ENCODE results near the gene LGALS4.

LGALS4 gene

DNA sequence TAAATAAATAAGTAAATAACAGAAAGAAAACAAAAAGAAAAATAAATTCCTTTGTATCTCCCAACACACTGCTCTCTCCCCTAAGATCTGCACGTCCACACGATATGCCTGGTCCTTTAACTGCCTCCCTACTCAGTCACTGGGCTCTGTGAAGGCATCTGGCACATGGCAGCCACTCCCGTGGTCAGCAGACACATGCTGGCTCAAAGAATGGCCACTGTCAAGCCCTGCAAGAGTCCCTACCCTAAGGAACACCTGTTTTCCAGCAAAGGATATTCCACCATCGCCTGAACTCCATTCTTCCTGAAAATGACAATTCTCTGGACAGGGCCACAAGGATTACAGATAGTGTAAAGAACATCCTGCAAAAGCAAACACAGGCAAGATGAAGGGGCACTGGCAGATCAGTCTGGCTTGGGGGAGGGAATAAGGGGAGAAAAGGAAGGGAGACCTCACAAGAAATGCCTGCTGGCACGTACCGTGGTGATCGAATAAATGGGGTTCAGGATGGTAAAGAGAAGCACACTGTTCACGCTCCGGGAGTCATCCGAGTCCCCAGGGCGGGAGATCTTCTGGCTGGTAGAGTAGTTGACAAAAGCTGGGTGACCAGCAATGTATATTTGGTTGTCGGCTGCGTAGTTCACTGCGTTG, 32.8 kb upstream of the LGALS4 start:
- no peak for TF ChIP-seq CTCF (conservative IDR thresholded peaks at IDR 0.05)
- peak overlapping the region; percentile 100 for H3K27ac ChIP-seq

DNA sequence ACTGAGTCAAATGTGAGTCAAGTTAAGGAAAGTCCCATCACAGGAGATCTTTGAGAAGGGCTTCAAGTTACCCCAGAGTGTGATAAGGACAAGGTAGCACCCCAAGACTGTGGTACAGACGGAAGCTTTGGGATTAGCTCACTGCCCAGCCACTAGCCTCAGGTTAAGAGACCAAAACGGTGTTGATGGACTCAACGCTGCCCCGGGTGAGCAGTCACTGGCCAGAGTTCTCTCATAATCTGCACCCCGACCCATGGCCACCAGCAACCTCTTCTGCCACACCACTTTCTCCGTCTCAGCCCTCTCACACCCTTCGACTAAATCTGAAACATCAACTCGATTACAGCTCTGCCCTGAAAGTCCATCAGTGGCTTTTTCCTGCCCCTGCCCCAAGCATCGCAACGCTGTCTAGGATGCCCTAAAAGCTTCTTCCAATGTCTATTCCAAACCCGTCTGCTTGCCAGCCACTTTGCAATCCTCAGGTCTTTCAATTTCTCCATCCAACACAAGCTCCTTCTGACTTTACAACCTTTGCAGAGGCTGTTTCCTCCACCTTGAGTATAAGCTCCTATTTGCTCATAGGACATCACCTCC, 31.4 kb upstream of the LGALS4 start:
- peak overlapping the region; percentile 100 for H3K27ac ChIP-seq
- TF ChIP-seq CTCF (conservative IDR thresholded peaks at IDR 0.05), result no peak

DNA sequence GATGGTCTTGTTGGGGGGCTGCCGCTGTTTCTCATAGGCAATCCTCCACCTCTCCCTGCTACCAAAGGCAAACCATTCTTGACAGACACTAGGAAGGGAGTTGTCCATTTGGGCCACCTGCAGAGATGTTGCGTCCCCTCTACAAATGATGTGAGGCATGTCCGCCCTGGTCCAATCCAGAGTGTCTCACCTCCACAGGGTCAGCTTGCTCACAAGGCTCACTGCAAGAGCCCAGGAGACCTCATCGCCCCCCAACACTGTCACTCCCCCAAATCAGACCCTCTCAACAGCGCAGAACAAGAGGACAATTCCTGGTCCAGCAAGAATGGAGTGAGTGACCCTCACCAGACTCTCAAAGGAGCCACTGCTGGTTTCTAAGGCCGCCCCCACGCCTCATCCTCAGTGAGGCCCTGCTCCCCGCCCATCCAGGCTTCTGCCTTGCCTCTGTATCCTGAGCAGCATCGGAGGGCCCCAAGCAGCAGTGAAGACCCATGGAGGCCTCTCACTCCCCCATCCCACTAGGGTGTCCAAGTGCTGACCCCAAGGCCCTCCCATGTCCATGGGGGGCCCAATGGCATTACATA, 30.5 kb upstream of the LGALS4 start:
- peak overlapping the region; percentile 100 for H3K27ac ChIP-seq
- no peak for TF ChIP-seq CTCF (conservative IDR thresholded peaks at IDR 0.05)

GRCh38 chr19:38842439-38843174, 29.9 kb upstream of the LGALS4 start:
- H3K27ac ChIP-seq, result peak overlapping the region; percentile 100
- TF ChIP-seq CTCF (conservative IDR thresholded peaks at IDR 0.05), result no peak

GRCh38 chr19:38841787-38842438, 29.2 kb upstream of the LGALS4 start:
- peak overlapping the region; percentile 100 for H3K27ac ChIP-seq
- no peak for TF ChIP-seq CTCF (conservative IDR thresholded peaks at IDR 0.05)

- H3K27ac ChIP-seq, result peak overlapping the region; percentile 100
- no peak for TF ChIP-seq CTCF (conservative IDR thresholded peaks at IDR 0.05)
Observed at GRCh38 chr19:38841180-38841766, 28.5 kb upstream of the LGALS4 start.
